UCSD-AML1 (cell line): ENCODE results near the gene FOXN3.

Source experiments
- DNase-seq: peaks from one replicate; lab custom pipeline; 2025; ENCODE audit not compliant: unreplicated experiment; lab: John Stamatoyannopoulos, UW

Gene FOXN3

GRCh38 chr14:89339579-89339978 lies 77.5 kb downstream of the FOXN3 start:
- DNase-seq = no peak

GRCh38 chr14:89339158-89339557 lies 77.9 kb downstream of the FOXN3 start:
- DNase-seq = no peak

- no peak for DNase-seq
These were observed 80.7 kb downstream of the FOXN3 start for GRCh38 chr14:89336338-89336737.

- no peak for DNase-seq
These were observed 85.0 kb downstream of the FOXN3 start for GRCh38 chr14:89332031-89332430.

GRCh38 chr14:89331398-89331797 lies 85.6 kb downstream of the FOXN3 start:
- no peak for DNase-seq

- no peak for DNase-seq
These were observed 86.6 kb downstream of the FOXN3 start for GRCh38 chr14:89330236-89331002.

GRCh38 chr14:89327771-89328212 lies 89.2 kb downstream of the FOXN3 start:
- DNase-seq = no peak

- DNase-seq = no peak
These were observed 91.1 kb downstream of the FOXN3 start for GRCh38 chr14:89325959-89326358.

- no peak for DNase-seq
These were observed 91.6 kb downstream of the FOXN3 start for GRCh38 chr14:89325299-89325883.

GRCh38 chr14:89324501-89325298 lies 92.3 kb downstream of the FOXN3 start:
- no peak for DNase-seq

GRCh38 chr14:89320381-89321000 lies 96.5 kb downstream of the FOXN3 start:
- DNase-seq = no peak

GRCh38 chr14:89319687-89320086 lies 97.3 kb downstream of the FOXN3 start:
- no peak for DNase-seq

- DNase-seq = no peak
These were observed 99.9 kb downstream of the FOXN3 start for GRCh38 chr14:89317051-89317691.

- no peak for DNase-seq
These were observed 101.3 kb downstream of the FOXN3 start for GRCh38 chr14:89315493-89316470.

- no peak for DNase-seq
These were observed 102.8 kb downstream of the FOXN3 start for GRCh38 chr14:89314274-89314673.

GRCh38 chr14:89312932-89313331 lies 104.1 kb downstream of the FOXN3 start:
- no peak for DNase-seq

- DNase-seq = no peak
These were observed 106.8 kb downstream of the FOXN3 start for GRCh38 chr14:89310211-89310610.

GRCh38 chr14:89309670-89310177 lies 107.3 kb downstream of the FOXN3 start:
- DNase-seq = no peak

- no peak for DNase-seq
These were observed 108.6 kb downstream of the FOXN3 start for GRCh38 chr14:89308232-89308959.
